KG1 (cell line): ENCODE data around the gene LGI1.

Experiments used
- DNase-seq: peaks from one replicate; lab custom pipeline; 2025; lab: John Stamatoyannopoulos, UW

The LGI1 gene

GRCh38 chr10:93757801-93758507 lies at the start of gene LGI1:
Gene LGI1 (plus strand): TSS chr10:93757936. CDS start chr10:93758145, 209 bp downstream.
- DNase-seq: no peak

DNA sequence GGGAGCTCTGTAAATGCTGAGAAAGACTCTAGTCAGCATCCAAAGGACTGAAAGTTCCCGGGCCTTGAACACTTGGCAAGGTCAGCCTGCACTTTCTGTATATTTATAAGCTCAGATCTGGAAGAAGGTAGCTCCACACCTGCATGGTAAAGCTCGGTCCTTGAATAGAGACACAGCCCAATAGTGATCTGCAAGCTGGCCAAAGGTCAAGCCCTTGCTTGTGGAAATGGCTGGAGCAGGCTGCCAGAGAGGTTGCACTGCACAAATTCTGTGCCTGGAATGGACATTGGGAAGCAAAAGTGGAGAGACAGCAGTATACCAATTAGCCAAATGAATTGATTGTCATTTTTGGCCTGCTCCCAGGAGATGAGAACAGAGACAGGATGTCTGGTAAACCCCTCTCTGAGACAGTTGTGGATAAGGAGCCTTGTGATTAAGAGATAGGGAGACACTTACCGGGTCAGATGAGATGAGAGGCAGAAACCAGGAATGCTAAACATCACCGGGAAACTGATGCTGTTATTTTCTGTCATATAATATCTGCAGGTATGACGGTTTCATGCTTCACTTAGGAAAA lies 47.3 kb upstream of the LGI1 start:
- DNase-seq: no peak

GRCh38 chr10:93711891-93712290 lies 45.8 kb upstream of the LGI1 start:
- DNase-seq: no peak

- no peak for DNase-seq
Observed at GRCh38 chr10:93712593-93712992, 45.1 kb upstream of the LGI1 start.

DNA sequence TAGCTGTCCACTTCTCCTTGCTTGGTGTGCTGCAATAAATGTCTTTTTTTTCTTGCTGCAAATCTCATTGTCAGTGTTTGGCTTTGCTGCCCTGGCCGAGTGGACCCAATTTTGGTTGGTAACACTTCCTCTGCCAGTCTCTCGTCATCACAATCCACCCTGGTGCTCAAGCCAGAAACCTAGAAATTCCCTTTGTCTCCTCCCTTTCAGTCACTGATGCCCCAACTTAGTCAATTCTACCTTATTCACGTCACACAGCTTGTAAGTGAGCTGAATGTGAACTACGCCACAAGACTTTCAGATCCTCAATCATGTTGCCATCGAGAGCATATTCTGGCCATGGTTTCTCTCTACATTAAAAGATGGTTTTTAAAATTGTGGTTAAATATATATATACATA lies 42.4 kb upstream of the LGI1 start:
- no peak for DNase-seq

DNA sequence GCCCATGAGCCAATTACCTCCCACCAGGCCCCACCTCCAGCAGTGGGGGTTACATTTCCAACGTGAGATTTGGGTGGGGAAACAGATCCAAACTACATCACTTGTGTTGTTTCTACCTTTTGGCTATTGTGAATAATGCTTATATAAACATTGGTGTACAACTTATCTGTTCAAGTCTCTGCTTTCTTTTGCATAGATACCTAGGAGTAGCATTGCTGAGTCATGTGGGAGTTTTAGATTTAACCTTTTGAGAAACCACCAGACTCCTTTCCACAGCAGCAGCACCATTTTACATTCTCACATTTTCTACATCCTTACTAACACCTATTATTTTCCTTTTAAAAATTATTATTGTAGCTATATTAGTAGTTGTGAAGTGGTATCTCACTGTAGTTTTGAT lies 41.0 kb upstream of the LGI1 start:
- no peak for DNase-seq

GRCh38 chr10:93718937-93719725 lies 38.6 kb upstream of the LGI1 start:
- peak; percentile 5 for DNase-seq

DNA sequence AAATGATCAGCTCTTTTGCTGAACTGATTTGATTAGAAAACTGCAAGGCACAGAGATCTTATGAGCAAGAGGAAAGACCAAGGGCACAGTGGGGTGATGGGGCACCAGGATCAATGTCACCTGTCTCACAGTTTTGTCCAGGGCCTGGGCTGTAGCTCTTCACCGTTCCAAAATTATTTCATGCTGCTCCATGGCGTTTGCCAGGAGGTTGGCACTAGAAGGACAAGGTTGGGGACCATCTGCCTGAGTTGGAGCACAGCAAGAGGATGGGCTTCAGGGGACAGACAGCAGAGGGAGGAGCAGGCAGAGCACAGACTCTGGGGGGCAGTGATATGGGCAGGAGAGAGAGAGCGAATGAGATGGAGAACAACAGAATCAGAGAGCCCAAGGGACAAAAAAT lies 37.8 kb upstream of the LGI1 start:
- DNase-seq: no peak

DNA sequence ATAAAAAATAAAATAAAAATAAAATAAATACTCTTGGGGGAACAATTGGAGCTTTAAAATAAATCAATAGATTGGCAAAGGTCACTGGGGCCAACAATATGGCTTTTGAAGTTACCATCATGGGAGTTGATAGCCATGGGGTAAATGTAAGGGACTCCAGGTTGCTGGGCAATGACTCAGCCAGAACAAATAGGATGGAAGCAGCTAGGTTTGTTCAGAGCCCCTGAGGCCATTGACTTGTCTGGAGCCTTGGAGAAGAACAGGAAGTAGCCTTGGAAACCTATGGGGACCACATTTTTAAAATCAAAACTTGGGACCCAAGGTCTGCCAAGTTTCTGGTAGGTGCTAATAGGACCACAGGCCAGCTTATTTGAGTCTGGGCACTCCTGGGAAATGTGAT lies 35.2 kb upstream of the LGI1 start:
- DNase-seq: no peak

DNA sequence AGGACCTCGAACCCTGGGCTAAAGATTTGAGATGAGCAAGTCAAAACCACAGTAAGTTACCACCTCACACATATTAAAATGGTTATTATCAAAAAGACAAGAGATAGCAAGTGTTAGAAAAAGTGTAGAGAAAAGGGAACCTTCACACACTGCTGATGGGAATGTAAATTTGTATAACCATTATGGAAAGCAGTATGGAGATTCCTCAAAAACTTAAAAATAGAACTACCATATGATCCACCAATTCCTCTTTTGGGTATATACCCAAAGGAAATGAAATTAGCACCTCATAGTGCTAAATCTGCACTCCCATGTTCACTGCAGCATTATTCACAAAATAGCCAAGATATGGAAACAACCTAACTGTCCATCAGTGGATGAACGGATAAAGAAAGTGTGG lies 34.6 kb upstream of the LGI1 start:
- no peak for DNase-seq

DNA sequence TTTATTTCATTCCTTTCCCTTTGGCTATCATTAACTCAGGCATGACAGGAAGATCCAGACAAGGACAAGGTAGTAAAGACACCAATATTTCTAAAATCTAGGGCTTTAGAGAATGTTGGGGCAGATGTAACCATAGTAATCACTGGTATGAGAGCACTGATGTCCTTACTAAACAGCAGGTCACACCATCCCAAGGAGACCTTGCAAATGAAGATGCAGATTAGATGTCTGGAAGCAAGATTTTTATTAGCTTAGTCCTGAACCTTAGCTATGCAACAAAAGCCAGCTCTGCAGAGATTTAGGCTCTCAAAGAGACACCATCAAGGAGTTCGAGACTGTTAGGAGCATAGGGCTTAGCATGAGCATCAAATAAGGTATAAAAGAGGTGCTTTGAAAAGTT lies 31.7 kb upstream of the LGI1 start:
- DNase-seq: no peak

DNA sequence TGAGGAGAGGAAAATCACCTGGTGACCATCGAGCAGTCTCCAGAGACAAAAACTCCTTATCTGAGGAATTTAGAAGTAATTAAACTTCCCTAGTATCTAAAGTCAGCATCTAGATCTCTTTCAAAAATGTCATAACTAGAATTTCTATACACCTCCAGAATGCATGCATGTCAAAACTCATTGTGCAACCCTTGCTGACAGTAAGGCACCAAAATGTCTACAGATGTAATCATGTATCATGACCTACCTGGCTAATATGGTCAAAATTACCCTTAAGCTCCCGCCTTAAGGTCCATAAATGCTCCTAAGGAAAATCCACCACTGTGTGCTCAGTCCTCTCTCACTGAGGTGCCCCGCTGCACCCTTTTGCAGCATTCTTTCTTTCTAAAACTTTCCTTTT lies 16.4 kb upstream of the LGI1 start:
- no peak for DNase-seq

GRCh38 chr10:93742633-93743349 lies 14.9 kb upstream of the LGI1 start:
- no peak for DNase-seq

- DNase-seq: no peak
Observed at GRCh38 chr10:93745408-93746065, 12.2 kb upstream of the LGI1 start.

GRCh38 chr10:93746844-93747284 lies 10.9 kb upstream of the LGI1 start:
- no peak for DNase-seq

- no peak for DNase-seq
Observed at GRCh38 chr10:93749218-93749799, 8.4 kb upstream of the LGI1 start.

DNA sequence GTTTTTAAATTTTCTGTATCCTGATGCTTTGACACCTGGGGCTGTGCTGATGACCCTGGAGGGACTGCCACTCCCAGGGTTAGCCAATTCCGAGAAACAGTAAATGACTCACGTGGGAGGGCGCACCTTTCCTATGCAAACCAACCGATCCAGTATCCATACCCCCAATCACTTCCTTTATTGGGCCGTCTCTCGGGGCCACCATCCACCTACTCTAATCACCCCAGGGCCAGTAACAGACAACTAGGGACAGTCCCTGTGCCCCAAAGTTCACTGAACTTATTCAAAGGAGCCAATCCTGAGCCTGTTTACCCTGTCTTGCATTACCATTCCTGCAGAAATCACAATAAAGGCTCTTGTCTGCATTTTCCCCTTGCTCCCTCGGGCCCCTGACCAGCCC lies 6.6 kb upstream of the LGI1 start:
- DNase-seq: no peak

GRCh38 chr10:93751832-93752231 lies 5.9 kb upstream of the LGI1 start:
- no peak for DNase-seq

GRCh38 chr10:93752761-93753160 lies 5.0 kb upstream of the LGI1 start:
- no peak for DNase-seq

DNA sequence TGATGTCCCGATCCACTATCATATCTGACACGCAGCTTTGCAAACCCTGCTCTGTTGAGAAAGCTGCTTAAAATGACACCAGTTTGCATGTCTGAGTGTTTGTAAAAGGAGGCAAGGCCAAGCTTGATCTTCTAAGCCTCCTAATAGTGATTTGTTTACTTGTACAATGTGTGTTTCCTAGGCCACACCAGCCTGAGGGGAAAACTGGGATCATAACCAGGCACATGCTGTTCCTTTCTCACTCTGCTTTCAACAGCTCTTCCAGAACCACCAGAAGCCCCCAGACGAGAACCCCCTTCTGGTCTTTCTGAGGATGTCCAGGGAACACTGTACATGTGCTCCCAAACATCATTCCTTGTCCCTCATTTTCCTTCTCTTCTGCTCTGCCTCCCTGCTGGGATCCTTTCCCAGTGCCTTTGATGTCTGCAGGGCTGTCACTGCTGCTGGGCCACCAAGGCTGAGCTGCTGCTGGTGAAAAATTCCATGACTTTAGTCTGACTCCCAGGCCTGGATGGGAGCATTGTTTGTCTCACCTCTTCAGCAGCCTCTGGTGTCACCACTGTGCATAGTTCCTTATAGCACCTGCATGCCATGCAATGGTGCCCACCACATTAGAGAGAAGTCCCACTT lies 4.0 kb upstream of the LGI1 start:
- DNase-seq: no peak

GRCh38 chr10:93754761-93755160 lies 3.0 kb upstream of the LGI1 start:
- DNase-seq: no peak
